Right cardiac atrium (tissue), 5 donors: ENCODE measurements around the gene PZP. TPM values are rescaled to one million over a fixed set of nuclear protein-coding genes. Genes with fewer than 3 reads are reported as not detected.
"Not testable (repeated sequence)": the region's sequence is repeated elsewhere in the genome, so short reads cannot be mapped to it uniquely, and the experiment has no call there.

Source experiments
- ATAC-seq, 2 donors: fragments of 200-7000 bp; cut with Tn5 transposase; one replicate each; pipeline versions ENCODE4 v1.8.0 to v1.9.1; 2020; ENCODE audit warnings: moderate library complexity in 2 of 2, mild to moderate bottlenecking in 1 of 2
- DNase-seq, 3 donors: peaks; one replicate each; pipeline ENCODE4 v3.0.0-alpha.2; 2020
- H3K27ac ChIP-seq: one replicate; pipeline ENCODE4 v1.5.1; 2013; ENCODE audit warnings: mild to moderate bottlenecking, low read length, control low read depth, moderate library complexity
- H3K27me3 ChIP-seq: one replicate; pipeline ENCODE4 v1.6.1; 2013; ENCODE audit not compliant: control insufficient read depth, insufficient read depth
- H3K4me1 ChIP-seq: one replicate; pipeline ENCODE4 v1.6.1; 2013; ENCODE audit warnings: low read length; ENCODE audit not compliant: control insufficient read depth, insufficient read depth
- H3K4me3 ChIP-seq: one replicate; pipeline ENCODE4 v1.5.1; 2013; ENCODE audit warnings: low read length, control low read depth
- H3K9me3 ChIP-seq: one replicate; pipeline ENCODE4 v1.6.1; 2013; ENCODE audit warnings: low read length; ENCODE audit not compliant: control insufficient read depth
- WGBS: extraction: QIAGEN DNeasy Blood & Tissue Kit; methylation state at CpG from one replicate; pipeline ENCODE4 v1.1.7; 2013; 5-methylcytosine and 5-hydroxymethylcytosine counted together
- intact Hi-C, 4 donors: fragments of 100-400 bp; cut with DNase I; formaldehyde crosslinking; loops; one replicate each; pipeline versions ENCODE4 v1.11.0 to v1.14.0; 2022 to 2023
- long read RNA-seq, 4 donors: library from polyadenylated mRNA; unstranded; transcript quantifications; one replicate each; pipeline ENCODE4 v2.0.0, GENCODE V29; 2020 to 2021
- polyA plus RNA-seq: library from polyadenylated mRNA; stranded (reverse); fragments of 200-250 nt; gene quantifications from one replicate; pipeline ENCODE4 v1.2.3, GENCODE V29; 2013
- total RNA-seq, 4 donors: library from RNA; stranded (reverse); fragmentation: NEBNext Ultra II Directional; extraction: Animal tissue kit (Norgen Biotek cat#: 25700); gene quantifications; one replicate each; pipeline ENCODE4 v1.2.1, GENCODE V29; 2021
- donor health status: healthy with polysubstance abuse.
- donor health status: DM: no; HTN: yes; CAD: no.
- donor health status: DM: no; HTN: no; CAD: no.
- donor health status: DM: no; HTN: yes; CAD: no; lungs with severe emphysema.
- donor health status: DM: yes; HTN: yes; CAD: no.

PZP gene
- total RNA-seq (under 1 TPM; 0.14 to 0.74 (median 0.43) TPM), polyA plus RNA-seq (0.36 TPM)
- long read RNA-seq, donor 1 = 0 reads
- long read RNA-seq, donor 2 = 0 reads
- long read RNA-seq, donor 3, partial matches to known transcripts = 0 of 1 reads
- long read RNA-seq, donor 3, other reads (novel, unspliced or antisense) = 1 of 1 reads
- long read RNA-seq, donor 4 = 0 reads

DNA sequence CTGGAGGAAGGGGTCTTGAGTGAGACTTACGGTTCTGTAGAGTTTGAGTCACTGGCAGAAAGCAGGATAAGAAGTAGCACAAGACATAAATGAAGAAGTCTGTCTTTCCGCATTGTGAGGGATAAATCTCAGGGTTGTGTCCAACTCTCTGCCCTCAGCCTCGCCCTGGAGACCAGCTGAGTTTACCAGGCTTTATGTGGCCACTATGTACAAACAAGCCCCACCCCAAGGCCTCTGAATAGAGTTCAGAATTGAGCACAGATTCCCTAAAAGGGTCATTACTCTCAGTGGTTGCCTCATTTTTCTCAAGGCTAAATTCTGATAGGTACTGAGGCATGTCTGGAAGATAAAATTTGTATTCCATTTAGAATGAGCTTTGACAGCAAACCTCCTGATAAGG is at the start of gene PZP:
PZP (minus strand) TSS at position 167 of the 400 bp plus-strand sequence; CDS start at position 113, 54 bp downstream.
- intact Hi-C loops = no loop called here
- WGBS = 94% methylated on average over 3 of the region's 3 CpGs
- no peaks in the 10 kb centered on the region for H3K4me1 ChIP-seq
- DNase-seq = no peak
- no peaks in the 10 kb centered on the region for H3K9me3 ChIP-seq
- no peak within 1 kb of the TSS for H3K4me3 ChIP-seq
- no peaks in the 10 kb centered on the region for H3K27me3 ChIP-seq
- H3K27ac ChIP-seq = no peak within 1 kb of the TSS
- no peak for ATAC-seq

GRCh38 chr12:9256758-9257405 is 48.7 kb upstream of the PZP start:
- ATAC-seq (no peak), DNase-seq (no peak)
- 78% methylated on average over 1 of the region's 1 CpG for WGBS
- no peaks in the 10 kb centered on the region for H3K27me3 ChIP-seq
- no peaks in the 10 kb centered on the region for H3K9me3 ChIP-seq
- H3K27ac ChIP-seq = no peak overlapping the region
- H3K4me1 ChIP-seq = no peaks in the 10 kb centered on the region
- intact Hi-C loops = no loop called here
- H3K4me3 ChIP-seq = no peak overlapping the region

GRCh38 chr12:9256341-9256740 is 48.1 kb upstream of the PZP start:
- no peak overlapping the region for H3K27ac ChIP-seq
- ATAC-seq (no peak), DNase-seq (no peak)
- no peaks in the 10 kb centered on the region for H3K9me3 ChIP-seq
- H3K4me1 ChIP-seq = no peaks in the 10 kb centered on the region
- no peaks in the 10 kb centered on the region for H3K27me3 ChIP-seq
- intact Hi-C loops = no loop called here
- H3K4me3 ChIP-seq = no peak overlapping the region

- Histone ChIP-seq H3K27me3 (no peaks in the 10 kb centered on the region), H3K9me3 (no peaks in the 10 kb centered on the region), H3K27ac (no peak overlapping the region), H3K4me3 (no peak overlapping the region), H3K4me1 (no peaks in the 10 kb centered on the region)
- 75% methylated on average over 2 of the region's 2 CpGs for WGBS
- intact Hi-C loops = no loop called here
- DNase-seq = no peak
- no peak for ATAC-seq
Measured at GRCh38 chr12:9255837-9256236, 47.6 kb upstream of the PZP start.

DNA sequence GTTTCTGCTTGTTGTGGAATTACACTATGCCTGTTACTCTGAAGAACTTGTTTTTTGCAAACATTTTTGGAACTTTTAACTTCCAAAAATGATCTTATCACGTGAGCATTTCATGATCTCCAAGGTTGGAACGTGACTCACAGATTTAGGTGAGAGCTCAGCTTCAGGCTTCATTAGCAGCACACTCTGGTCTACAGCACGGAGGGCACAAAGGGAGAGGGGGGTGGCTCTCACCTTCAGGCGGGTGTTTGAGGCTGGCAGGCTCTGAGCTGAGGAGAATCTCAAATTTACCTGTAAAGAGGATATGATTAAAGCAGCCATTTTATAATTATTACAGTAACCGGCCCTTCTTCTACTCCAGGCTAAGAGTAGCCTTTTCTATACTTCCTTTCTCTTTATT is 45.3 kb upstream of the PZP start:
- DNase-seq (no peak), ATAC-seq (no peak)
- Histone ChIP-seq H3K9me3 (no peaks in the 10 kb centered on the region), H3K27ac (no peak overlapping the region), H3K4me1 (no peaks in the 10 kb centered on the region), H3K27me3 (no peaks in the 10 kb centered on the region), H3K4me3 (no peak overlapping the region)
- WGBS = 33% methylated on average over 5 of the region's 5 CpGs
- intact Hi-C loops = no loop called here

- ATAC-seq, H3K27me3 ChIP-seq, DNase-seq, H3K4me1 ChIP-seq, H3K27ac ChIP-seq, H3K4me3 ChIP-seq, H3K9me3 ChIP-seq, intact Hi-C loops: not testable (repeated sequence)
- WGBS = 91% methylated on average over 2 of the region's 2 CpGs
Measured at GRCh38 chr12:9252791-9253190, 44.6 kb upstream of the PZP start.

DNA sequence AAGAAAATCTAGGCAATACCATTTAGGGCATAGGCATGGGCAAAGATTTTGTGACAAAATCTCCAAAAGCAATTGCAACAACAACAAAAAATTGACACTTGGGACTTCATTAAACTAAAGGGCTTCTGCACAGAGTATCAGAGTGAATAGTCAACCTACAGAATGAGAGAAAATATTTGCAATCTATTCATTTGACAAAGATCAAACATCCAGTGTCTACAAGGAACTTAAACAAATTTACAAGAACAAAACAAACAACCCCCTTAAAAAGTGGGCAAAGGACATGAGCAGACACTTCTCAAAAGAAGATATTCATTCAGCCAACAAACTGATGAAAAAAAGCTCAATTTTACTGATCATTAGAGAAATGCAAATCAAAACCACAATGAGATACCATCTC is 44.1 kb upstream of the PZP start:
- H3K4me1 ChIP-seq = no peaks in the 10 kb centered on the region
- no peak overlapping the region for H3K4me3 ChIP-seq
- ATAC-seq (no peak), DNase-seq (no peak)
- H3K27me3 ChIP-seq = no peaks in the 10 kb centered on the region
- intact Hi-C loops = no loop called here
- H3K9me3 ChIP-seq = no peaks in the 10 kb centered on the region
- H3K27ac ChIP-seq = no peak overlapping the region

GRCh38 chr12:9248435-9248834 is 40.2 kb upstream of the PZP start:
- ATAC-seq = no peak
- Histone ChIP-seq H3K27me3 (no peaks in the 10 kb centered on the region), H3K27ac (no peak overlapping the region), H3K4me3 (no peak overlapping the region), H3K4me1 (no peaks in the 10 kb centered on the region), H3K9me3 (no peaks in the 10 kb centered on the region)
- intact Hi-C loops = no loop called here
- no peak for DNase-seq
- WGBS = 81% methylated on average over 3 of the region's 3 CpGs

DNA sequence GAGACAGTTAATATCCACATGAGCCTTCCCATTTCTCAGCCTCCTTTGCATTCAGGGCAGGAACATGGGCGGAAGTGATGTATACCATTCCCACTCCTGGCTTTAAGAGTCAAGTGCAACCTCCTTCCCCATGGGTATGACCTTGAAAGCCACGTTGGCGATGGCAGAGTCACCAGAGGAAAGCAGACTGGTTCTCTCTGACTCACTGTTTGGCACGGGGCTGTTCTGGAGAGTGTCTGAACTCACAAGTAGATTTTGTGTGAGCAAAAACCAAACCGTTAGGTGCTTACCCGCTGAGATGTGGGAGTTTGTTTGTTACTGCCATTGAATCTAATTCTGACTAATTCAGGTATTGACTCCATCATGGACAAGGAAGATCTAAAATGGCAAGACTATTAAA is 36.7 kb upstream of the PZP start:
- intact Hi-C loops = no loop called here
- WGBS = 63% methylated on average over 6 of the region's 6 CpGs
- H3K27ac ChIP-seq = no peak overlapping the region

DNA sequence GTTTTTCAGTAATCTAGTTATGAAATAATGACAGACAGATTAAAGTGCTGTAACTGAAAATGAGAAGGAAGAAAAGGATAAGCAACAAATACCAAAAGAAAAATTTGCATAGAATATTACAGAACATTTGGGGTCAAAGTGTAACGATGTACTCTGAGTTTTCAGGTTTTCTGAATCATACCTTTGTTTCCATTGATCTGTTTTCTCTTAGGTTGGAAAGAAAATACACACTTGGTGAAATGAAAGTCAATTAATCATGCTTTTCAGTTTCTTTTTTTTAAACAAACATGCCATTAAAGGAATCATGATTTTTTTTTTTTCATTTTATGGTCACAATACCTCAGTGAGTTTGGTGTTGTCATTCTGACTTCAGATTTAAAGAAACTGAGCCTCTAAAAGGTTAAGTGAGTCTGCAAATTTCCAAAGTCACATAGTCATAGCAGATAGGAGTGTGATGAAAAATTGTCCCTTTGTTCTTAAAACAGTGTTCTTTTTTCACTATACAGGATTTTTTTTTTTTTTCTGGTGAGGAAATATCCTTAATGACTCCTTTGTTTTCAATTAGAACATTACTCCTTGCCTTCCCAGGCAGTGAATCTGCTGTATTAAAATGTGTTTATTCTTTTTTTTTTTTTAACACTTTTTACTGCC is 35.9 kb upstream of the PZP start:
- no peak overlapping the region for H3K27ac ChIP-seq
- DNase-seq (no peak), ATAC-seq (no peak)
- WGBS = 84% methylated on average over 1 of the region's 1 CpG
- H3K9me3 ChIP-seq = no peaks in the 10 kb centered on the region
- no peaks in the 10 kb centered on the region for H3K27me3 ChIP-seq
- H3K4me1 ChIP-seq = no peaks in the 10 kb centered on the region
- H3K4me3 ChIP-seq = no peak overlapping the region
- intact Hi-C loops = no loop called here

More for the DNA sequence above, 36.7 kb upstream of the PZP start:
- no peaks in the 10 kb centered on the region for H3K27me3 ChIP-seq
- DNase-seq (no peak), ATAC-seq (peak in 1 of 2 donors; percentile 31)
- no peak overlapping the region for H3K4me3 ChIP-seq
- no peaks in the 10 kb centered on the region for H3K4me1 ChIP-seq
- H3K9me3 ChIP-seq = no peaks in the 10 kb centered on the region

DNA sequence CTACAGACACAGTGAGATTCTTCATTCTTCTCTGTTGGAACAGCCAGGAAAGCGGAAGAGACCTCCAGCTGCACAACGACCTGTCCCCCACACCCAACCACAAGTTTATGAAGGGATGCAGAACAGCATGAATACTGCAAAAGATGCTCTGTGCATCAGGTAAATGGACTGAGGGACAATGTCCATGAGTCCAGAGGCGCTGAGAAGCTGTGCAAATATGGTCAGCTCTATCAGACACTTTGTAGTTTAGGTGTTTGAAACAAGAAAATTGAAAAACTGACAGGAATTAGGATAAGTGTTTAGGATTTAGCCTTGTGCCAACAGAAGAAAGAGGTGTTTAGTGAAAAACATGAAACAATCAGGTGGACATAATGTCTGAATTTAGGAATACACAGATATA is 33.1 kb upstream of the PZP start:
- H3K9me3 ChIP-seq = no peaks in the 10 kb centered on the region
- 88% methylated on average over 3 of the region's 3 CpGs for WGBS
- ATAC-seq = no peak
- H3K27me3 ChIP-seq = no peaks in the 10 kb centered on the region
- DNase-seq = no peak
- intact Hi-C loops = no loop called here
- H3K4me3 ChIP-seq = no peak overlapping the region
- H3K4me1 ChIP-seq = no peaks in the 10 kb centered on the region
- peak overlapping the region; percentile 6 for H3K27ac ChIP-seq
